NB4 (cell line): Measurements from ENCODE around the gene RCAN2.

Experiments
- DNase-seq: peaks from one replicate; pipeline ENCODE4 v3.0.0; 2010; ENCODE audit warnings: low read depth
- H3K4me3 ChIP-seq: one replicate; pipeline ENCODE4 v1.5.1; 2011; ENCODE audit warnings: mild to moderate bottlenecking, low read depth, low read length, moderate library complexity
- MYC ChIP-seq: IDR thresholded peaks from 2 replicates; pipeline ENCODE4 v1.6.1; 2011; ENCODE audit warnings: low read depth, low read length
- POLR2A ChIP-seq: IDR thresholded peaks from 2 replicates; pipeline ENCODE4 v1.6.1; 2011; ENCODE audit warnings: mild to moderate bottlenecking; ENCODE audit not compliant: insufficient read length; ENCODE audit errors: extremely low read depth
- TF ChIP-seq, protein P1 (sequence below): IDR thresholded peaks from 2 replicates; pipeline ENCODE4 v1.6.1; 2011; ENCODE audit warnings: low read depth, low read length
- TF ChIP-seq, protein P2 (sequence below): IDR thresholded peaks from one replicate; pipeline ENCODE4 v1.5.1; 2012; ENCODE audit warnings: low read depth, low read length

RCAN2 gene

DNA sequence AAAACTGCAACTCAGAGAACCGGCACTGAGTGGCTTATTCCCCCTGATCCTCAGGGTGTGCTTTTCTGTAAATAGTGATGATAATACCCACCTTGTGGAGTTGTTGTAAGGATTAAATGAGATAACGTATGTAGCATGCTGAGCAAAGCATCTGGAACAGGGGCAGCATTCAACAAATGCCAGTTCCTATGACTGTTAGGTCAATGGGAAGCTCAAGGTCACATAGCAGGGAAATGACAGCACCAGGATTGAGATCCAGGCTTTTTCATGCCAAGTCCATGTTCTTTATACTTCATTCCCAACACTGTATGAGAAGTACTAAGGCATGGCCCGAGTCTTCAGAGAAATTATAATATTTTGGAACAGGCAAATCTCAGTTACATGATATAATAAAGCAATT is 5.1 kb downstream of the RCAN2 start:
- no peak for DNase-seq
- TF ChIP-seq, protein P1, sequence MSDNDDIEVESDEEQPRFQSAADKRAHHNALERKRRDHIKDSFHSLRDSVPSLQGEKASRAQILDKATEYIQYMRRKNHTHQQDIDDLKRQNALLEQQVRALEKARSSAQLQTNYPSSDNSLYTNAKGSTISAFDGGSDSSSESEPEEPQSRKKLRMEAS = no peak
- TF ChIP-seq, protein P2, sequence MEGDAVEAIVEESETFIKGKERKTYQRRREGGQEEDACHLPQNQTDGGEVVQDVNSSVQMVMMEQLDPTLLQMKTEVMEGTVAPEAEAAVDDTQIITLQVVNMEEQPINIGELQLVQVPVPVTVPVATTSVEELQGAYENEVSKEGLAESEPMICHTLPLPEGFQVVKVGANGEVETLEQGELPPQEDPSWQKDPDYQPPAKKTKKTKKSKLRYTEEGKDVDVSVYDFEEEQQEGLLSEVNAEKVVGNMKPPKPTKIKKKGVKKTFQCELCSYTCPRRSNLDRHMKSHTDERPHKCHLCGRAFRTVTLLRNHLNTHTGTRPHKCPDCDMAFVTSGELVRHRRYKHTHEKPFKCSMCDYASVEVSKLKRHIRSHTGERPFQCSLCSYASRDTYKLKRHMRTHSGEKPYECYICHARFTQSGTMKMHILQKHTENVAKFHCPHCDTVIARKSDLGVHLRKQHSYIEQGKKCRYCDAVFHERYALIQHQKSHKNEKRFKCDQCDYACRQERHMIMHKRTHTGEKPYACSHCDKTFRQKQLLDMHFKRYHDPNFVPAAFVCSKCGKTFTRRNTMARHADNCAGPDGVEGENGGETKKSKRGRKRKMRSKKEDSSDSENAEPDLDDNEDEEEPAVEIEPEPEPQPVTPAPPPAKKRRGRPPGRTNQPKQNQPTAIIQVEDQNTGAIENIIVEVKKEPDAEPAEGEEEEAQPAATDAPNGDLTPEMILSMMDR = no peak
- TF ChIP-seq POLR2A (no peak), MYC (no peak)
- H3K4me3 ChIP-seq = no peak overlapping the region

DNA sequence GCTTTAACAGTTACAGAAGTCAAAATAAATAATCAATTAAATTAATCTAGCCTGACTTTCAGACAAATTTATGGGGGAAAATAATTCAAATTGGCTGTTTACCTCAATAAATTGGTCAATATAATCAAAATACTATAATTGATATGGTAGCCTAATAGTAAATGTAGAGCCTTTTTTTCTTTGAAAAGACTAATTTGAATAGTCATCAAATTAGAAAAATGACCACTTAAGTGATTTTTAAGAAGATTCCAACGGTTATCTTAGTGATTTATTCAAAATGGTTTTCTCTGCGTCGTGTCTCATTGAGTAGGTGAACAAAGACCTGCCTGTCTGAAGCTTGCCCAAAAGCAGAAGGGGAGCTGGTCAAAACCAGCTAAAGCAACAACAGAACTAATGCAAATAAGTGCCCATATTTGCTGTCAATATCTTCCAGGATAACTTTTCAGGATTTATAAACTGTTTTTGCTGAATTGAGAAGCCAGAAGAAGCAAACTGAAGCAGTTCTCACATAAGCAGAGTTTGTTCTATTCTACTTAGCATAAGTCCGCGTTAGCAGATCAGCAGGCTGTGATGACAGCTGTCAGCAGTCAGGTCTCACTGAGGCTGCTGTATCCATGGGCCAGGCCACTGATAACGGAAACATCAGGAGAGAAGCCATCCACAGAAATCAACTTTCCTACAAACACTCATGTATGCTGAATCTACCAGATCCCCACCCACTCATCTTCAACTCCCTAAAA is 7.0 kb downstream of the RCAN2 start:
- H3K4me3 ChIP-seq = no peak overlapping the region
- DNase-seq = no peak
- TF ChIP-seq MYC (no peak), POLR2A (no peak)
- TF ChIP-seq, protein P1 = no peak
- TF ChIP-seq, protein P2 = no peak

DNA sequence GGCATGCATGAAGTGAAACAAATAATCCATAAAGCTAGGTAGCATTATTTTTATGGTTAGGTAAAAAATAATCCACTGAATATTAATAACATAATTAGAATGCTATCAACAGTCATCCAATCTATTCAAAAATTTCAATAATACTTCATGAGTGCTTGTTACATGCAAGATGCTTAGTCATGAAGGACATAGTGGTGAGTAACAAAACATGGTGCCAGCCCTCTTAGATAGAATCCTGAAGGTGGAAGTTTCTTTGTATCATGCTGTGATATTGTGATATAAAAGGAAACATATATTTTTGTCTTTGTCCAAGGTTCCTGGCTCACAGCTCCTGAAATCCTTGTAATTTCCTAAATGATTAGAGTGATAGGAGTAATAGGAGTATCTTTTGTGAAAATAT is 14.9 kb downstream of the RCAN2 start:
- TF ChIP-seq POLR2A (no peak), MYC (no peak)
- TF ChIP-seq, protein P1 = no peak
- TF ChIP-seq, protein P2 = no peak
- H3K4me3 ChIP-seq = no peak overlapping the region
- no peak for DNase-seq

DNA sequence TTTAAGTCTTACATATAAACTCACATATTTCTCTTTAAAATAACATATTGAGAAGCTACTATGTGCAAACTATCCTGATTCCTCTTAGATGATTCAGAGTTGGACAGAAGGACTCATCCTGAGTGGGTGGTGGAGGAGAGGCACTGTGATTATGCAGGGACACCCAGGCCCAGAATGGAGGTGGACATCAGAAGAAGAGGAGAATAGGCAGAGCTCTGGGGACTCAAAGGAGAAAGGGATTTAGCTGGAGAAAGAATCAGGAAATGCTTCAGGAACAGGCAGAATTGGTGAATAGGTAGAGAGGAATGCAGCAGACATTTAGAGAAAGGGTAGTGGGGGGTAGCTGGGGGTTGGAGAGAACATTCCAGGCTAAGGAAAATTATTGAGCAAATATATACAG is 17.4 kb downstream of the RCAN2 start:
- no peak for DNase-seq
- TF ChIP-seq, protein P2 = no peak
- TF ChIP-seq POLR2A (no peak), MYC (no peak)
- TF ChIP-seq, protein P1 = no peak
- H3K4me3 ChIP-seq = no peak overlapping the region

DNA sequence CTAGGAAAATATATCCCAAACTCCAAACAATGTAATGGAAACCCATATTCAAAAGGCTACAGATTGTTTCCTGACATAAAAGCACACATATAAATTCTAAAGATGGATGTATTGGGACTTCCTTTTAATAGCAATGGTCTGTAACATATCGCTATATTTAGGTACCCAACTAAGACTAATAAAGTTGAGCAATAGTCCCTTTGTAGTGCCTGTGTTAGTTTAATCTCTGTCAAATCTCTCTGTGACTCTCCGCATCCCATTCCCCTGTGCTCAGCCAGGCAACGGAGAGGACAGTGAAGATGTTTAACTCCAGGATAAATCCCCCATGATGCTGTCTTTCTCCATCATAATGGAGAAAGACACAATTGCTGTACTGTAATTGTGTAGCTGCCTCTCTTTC is 19.0 kb downstream of the RCAN2 start:
- TF ChIP-seq POLR2A (no peak), MYC (no peak)
- TF ChIP-seq, protein P2 = no peak
- TF ChIP-seq, protein P1 = no peak
- DNase-seq = no peak

More for the DNA sequence above, 19.0 kb downstream of the RCAN2 start:
- no peak overlapping the region for H3K4me3 ChIP-seq
